Right forelimb (tissue), 1 donor: ENCODE data around the gene RNASE7.
A peak's percentile ranks its signal among the peaks of the same experiment; 100 is the strongest.

Experiments
- DNase-seq: peaks from one replicate; pipeline ENCODE4 v3.0.0-alpha.2; 2018

The RNASE7 gene

GRCh38 chr14:21088687-21089086, 46.5 kb downstream of the RNASE7 start:
- DNase-seq = peak; percentile 29

GRCh38 chr14:21089271-21089670, 47.1 kb downstream of the RNASE7 start:
- no peak for DNase-seq

GRCh38 chr14:21089877-21090193, 47.7 kb downstream of the RNASE7 start:
- DNase-seq = no peak

DNA sequence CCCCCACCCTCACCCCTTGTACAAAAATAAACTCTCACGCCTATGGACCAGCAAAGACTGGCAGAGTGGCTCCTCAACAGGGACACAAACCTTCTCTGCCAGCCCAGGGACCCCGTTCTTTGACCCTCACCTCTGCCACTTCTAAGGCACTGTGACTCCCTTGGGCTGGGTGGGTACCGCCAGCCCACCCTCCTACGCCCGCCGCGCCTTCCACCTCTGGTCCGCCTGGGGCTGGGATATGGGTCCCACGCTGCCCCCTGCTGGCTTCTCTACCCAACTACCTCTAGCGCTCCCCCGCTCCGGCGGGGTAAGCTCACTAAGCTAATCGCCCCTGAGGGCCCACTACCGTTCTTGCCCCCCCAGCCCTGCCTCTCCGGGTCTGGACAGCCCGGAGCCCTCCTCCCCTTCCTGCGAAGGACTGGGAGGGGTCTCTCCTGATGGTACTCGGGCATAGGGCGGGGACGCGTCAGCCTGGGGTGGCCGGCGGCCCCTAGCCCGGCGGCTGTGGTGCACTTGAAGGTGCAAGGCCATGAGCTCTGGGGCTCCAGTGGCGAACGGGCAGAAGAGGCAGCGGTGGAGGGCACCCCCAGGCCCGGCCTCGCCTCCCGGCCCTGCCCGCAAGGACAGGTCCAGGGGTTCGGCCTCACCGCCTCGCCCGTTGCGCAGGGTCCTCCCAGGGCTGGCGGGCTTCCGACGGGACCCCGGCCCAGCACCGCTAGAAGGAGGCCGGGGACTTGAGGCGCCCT, 48.2 kb downstream of the RNASE7 start:
- no peak for DNase-seq

DNA sequence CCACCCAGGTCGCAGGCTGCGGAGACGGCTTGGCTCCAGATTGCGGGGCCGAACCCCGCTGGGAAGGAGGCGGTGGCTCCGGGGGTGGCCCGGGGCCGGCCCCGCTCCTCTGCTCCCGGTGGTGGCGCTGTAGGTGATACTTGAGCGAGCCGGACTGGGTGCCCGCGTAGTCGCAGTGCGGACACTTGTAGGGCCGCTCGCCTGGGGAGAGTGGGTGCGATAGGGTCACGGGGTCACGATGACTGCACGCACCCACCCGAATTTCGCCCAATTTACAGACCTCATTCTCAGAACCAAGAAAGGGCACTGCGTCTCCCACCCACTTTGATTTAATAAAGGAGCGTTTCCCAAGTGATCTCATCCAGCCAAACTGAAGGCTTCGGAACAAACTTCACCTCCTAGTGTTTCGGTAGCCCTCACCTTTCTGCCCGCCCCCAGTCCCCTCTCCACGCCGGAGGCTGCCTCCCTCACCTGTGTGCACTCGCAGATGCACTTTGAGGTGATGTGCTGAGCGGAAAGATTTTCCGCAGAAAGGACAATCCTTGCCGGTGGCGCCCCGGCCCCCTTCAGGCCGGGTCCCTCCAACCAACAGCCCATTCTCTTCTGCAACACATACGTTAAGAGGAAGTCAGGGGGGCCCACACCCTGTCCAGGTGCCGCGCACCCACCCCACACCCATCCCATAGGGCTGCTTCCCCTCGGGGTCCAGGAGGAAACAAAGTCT, 48.9 kb downstream of the RNASE7 start:
- DNase-seq = no peak

DNA sequence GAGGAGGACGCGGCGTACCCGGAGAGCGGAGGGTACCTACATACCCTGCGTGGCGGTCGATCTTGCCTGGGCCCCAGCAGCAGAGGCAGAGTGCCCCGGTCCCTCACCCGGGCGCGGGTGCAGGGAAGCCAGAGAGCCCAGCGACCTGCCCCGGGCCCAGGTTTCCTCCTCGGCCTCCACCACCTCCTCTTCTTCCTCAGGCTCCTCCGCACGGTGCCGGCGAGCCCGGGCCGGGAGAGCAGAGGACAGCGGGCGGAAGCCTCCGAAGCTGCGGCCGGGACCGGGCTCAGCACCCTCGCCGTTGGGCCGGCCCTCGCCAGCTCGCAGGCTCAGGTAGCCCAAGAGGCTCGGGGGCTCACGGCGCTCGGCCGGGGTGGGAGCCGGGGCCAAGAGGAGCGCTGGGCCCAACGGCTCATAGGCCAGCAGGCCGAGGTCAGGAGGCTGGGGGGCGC, 49.7 kb downstream of the RNASE7 start:
- DNase-seq = no peak

GRCh38 chr14:21092273-21093011, 50.3 kb downstream of the RNASE7 start:
- DNase-seq = peak; percentile 91

DNA sequence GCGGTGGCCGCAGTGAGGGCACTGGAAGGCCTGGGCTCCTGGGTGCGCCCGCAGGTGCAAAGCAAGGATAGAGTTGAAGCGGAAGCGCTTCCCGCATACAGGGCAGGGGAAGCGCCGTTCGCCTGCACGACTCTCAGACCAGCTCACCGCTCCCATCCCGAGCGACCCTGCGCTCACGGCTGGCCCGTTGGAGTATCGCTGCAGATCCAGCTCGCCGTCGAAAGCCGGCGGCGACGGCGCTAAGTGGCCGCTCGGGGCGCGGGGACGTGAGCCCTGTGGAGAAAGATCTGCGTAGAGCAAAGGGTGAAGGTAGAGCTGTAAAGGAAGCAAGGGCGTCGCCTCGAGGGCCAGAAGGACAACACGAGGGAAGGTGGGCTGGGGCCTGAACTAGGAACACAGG, 50.9 kb downstream of the RNASE7 start:
- DNase-seq = no peak
